Panc1 (cell line): ENCODE data around the gene TFDP1. TPM values are rescaled to one million over a fixed set of nuclear protein-coding genes. Genes with fewer than 3 reads are reported as not detected.
"Not testable (repeated sequence)": the region's sequence is repeated elsewhere in the genome, so short reads cannot be mapped to it uniquely, and the experiment has no call there.

ENCODE experiments used
- ATAC-seq: fragments of 200-7000 bp; cut with Tn5 transposase; 2 replicates; pipeline ENCODE4 v1.9.1; 2020; ENCODE audit warnings: mild to moderate bottlenecking, moderate library complexity
- BruUV-seq: library from RNA; stranded (reverse); fragments of 400-500 nt; replicated peaks from 2 replicates; lab custom pipeline; 2021; lab: Mats Ljungman, UMichigan
- CTCF ChIA-PET: fragments of 300-600 bp; sonication (Branson Sonifier 250); formaldehyde crosslinking; loops from one replicate; lab custom pipeline; 2022; ENCODE audit warnings: antibody characterized with exemption; lab: Charles Lee
- POLR2A ChIA-PET: fragments of 300-600 bp; sonication (Branson Sonifier 250); formaldehyde crosslinking; loops from one replicate; lab custom pipeline; 2022; ENCODE audit warnings: antibody characterized with exemption; lab: Charles Lee
- DNase-seq: peaks from one replicate; pipeline ENCODE4 v3.0.0-alpha.2; 2010; ENCODE audit warnings: low read depth, low spot score
- H3K27ac ChIP-seq: 2 replicates; pipeline ENCODE4 v1.5.1; 2011; ENCODE audit warnings: mild to moderate bottlenecking, low read length, inconsistent platforms
- H3K27me3 ChIP-seq: fragments of 200-500 bp; sonication (Bioruptor generic); 2 replicates; pipeline ENCODE4 v1.6.0; 2014; ENCODE audit warnings: low read length, inconsistent platforms; ENCODE audit not compliant: control insufficient read depth, insufficient read depth
- H3K36me3 ChIP-seq: fragments of 200-500 bp; sonication (Bioruptor generic); 2 replicates; pipeline ENCODE4 v1.5.1; 2014; ENCODE audit warnings: inconsistent platforms, mild to moderate bottlenecking, low read length, moderate library complexity; ENCODE audit not compliant: control insufficient read depth, insufficient read depth
- H3K4me1 ChIP-seq: 2 replicates; pipeline ENCODE4 v1.5.1; 2011; ENCODE audit warnings: inconsistent platforms, mild to moderate bottlenecking, low read length, moderate library complexity; ENCODE audit not compliant: control insufficient read depth, insufficient read depth
- H3K4me3 ChIP-seq, 2 experiments: 2 replicates each; pipeline ENCODE4 v1.5.1; 2011 to 2012; ENCODE audit warnings: low read depth in 2 of 2, low read length in 2 of 2, mild to moderate bottlenecking in 2 of 2, inconsistent platforms in 1 of 2, moderate library complexity in 1 of 2
- H3K9me3 ChIP-seq: fragments of 200-500 bp; sonication (Bioruptor generic); 2 replicates; pipeline ENCODE4 v1.5.1; 2014; ENCODE audit warnings: low read depth, mild to moderate bottlenecking, inconsistent platforms, low read length, moderate library complexity; ENCODE audit not compliant: control insufficient read depth, insufficient read depth
- POLR2AphosphoS5 ChIP-seq: IDR thresholded peaks from 2 replicates; pipeline ENCODE4 v1.6.1; 2012; ENCODE audit warnings: mild to moderate bottlenecking, low read depth, low read length, moderate library complexity
- REST ChIP-seq, 2 experiments: IDR thresholded peaks; 2 replicates each; pipeline ENCODE4 v1.6.1; 2011 to 2012; ENCODE audit warnings: low read depth in 2 of 2, control low read depth in 1 of 2, low read length in 1 of 2, mild to moderate bottlenecking in 1 of 2, moderate library complexity in 1 of 2; ENCODE audit not compliant: insufficient read depth in 1 of 2
- SIN3A ChIP-seq: IDR thresholded peaks from 2 replicates; pipeline ENCODE4 v1.6.1; 2012; ENCODE audit warnings: low read depth, mild to moderate bottlenecking, low read length, moderate library complexity, borderline replicate concordance; ENCODE audit not compliant: insufficient read depth
- TCF7L2 ChIP-seq: IDR thresholded peaks from 2 replicates; pipeline ENCODE4 v1.6.1; 2011; ENCODE audit warnings: mild to moderate bottlenecking, low read depth, low read length, inconsistent platforms
- in situ Hi-C: cut with HindIII; loops from 2 replicates; pipeline ENCODE4 v1.10.0; 2016; ENCODE audit warnings: low sequenced_read_pairs, low pct_unique_long_range_greater_than_20kb
- intact Hi-C: fragments of 100-400 bp; cut with micrococcal nuclease; formaldehyde crosslinking; loops from one replicate; pipeline ENCODE4 v1.10.0; 2022; ENCODE audit not compliant: unreplicated experiment
- total RNA-seq: library from RNA; stranded (reverse); gene quantifications from one replicate; pipeline ENCODE4 v1.2.1, GENCODE V29; 2021; ENCODE audit not compliant: unreplicated experiment
- TF ChIP-seq, protein P1 (sequence below): fragments of 450-650 bp; IDR thresholded peaks from 2 replicates; pipeline ENCODE4 v1.5.1; 2017; ENCODE audit warnings: mild to moderate bottlenecking

TFDP1 gene
- total RNA-seq, 1 experiment from 2014 or later: 91.6 TPM

- DNase-seq, BruUV-seq, in situ Hi-C loops, H3K27ac ChIP-seq, H3K9me3 ChIP-seq, CTCF ChIA-PET, ATAC-seq, H3K27me3 ChIP-seq, H3K4me1 ChIP-seq, intact Hi-C loops, H3K4me3 ChIP-seq, POLR2A ChIA-PET, H3K36me3 ChIP-seq: not testable (repeated sequence)
- TF ChIP-seq, protein P1, sequence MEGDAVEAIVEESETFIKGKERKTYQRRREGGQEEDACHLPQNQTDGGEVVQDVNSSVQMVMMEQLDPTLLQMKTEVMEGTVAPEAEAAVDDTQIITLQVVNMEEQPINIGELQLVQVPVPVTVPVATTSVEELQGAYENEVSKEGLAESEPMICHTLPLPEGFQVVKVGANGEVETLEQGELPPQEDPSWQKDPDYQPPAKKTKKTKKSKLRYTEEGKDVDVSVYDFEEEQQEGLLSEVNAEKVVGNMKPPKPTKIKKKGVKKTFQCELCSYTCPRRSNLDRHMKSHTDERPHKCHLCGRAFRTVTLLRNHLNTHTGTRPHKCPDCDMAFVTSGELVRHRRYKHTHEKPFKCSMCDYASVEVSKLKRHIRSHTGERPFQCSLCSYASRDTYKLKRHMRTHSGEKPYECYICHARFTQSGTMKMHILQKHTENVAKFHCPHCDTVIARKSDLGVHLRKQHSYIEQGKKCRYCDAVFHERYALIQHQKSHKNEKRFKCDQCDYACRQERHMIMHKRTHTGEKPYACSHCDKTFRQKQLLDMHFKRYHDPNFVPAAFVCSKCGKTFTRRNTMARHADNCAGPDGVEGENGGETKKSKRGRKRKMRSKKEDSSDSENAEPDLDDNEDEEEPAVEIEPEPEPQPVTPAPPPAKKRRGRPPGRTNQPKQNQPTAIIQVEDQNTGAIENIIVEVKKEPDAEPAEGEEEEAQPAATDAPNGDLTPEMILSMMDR: peak; percentile 67; the same call in 1 of the 2 replicates
These were observed 36.9 kb downstream of the TFDP1 start for GRCh38 chr13:113621498-113621897.

- ATAC-seq, POLR2A ChIA-PET, in situ Hi-C loops, H3K4me1 ChIP-seq, intact Hi-C loops, H3K27me3 ChIP-seq, H3K36me3 ChIP-seq, H3K9me3 ChIP-seq, H3K27ac ChIP-seq, BruUV-seq, CTCF ChIA-PET, DNase-seq, H3K4me3 ChIP-seq: not testable (repeated sequence)
These were observed 37.5 kb downstream of the TFDP1 start for GRCh38 chr13:113621986-113622550.

DNA sequence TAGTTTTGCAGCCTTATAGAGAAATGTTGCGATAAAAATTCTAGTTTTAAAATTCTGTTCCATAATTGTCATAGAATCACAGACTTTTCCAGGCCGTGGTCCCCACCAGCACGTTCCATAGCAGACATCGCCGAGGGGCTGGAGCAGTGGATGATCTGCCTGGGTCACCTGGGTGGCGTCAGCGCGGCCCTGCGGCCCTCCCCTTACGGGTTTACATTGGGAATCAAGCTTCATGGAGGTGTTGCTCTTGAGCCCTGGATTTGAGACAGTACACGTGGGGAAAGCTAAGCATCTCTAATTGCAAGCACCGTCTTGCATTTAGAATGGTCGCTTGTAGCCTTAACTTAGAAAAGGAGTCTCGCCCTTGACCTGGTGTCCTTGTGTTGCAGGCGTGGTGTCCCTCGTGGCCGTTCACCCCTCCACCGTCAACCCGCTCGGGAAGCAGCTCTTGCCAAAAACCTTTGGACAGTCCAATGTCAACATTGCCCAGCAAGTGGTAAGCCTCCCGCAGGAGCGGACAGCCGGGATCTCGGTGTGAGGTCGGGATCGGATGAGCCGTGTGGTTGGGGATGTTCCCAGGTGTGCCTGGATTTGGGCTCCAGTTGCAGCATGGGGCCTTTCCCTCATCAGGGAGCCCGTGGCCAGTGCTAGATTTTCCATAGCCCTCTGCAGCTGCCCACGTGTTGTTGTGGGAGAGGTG is 38.4 kb downstream of the TFDP1 start:
- Histone ChIP-seq H3K36me3 (no peaks in the 10 kb centered on the region; the same call in 1 of the 2 replicates), H3K9me3 (no peaks in the 10 kb centered on the region), H3K4me3 (no peak overlapping the region), H3K4me1 (peaks cover 3% of the 10 kb centered on the region; the same call in 1 of the 2 replicates), H3K27me3 (no peaks in the 10 kb centered on the region), H3K27ac (no peak overlapping the region)
- TF ChIP-seq REST (IDR thresholded peaks at IDR 0.05; ENCODE audit: insufficient read depth in 1 of 2, low read depth in 2 of 2, low read length in 1 of 2) (no peak), POLR2AphosphoS5 (no peak), SIN3A (no peak), TCF7L2 (no peak)
- TF ChIP-seq, protein P1: no peak
- POLR2A ChIA-PET: no interaction called here
- no peak for ATAC-seq
- no TSS peak for BruUV-seq
- CTCF ChIA-PET: no interaction called here
- intact Hi-C loops (no loop called here), in situ Hi-C loops (no loop called here)
- no peak for DNase-seq
